ENCODE measurements around the gene RNF4. TPM values are rescaled to one million over a fixed set of nuclear protein-coding genes. Genes with fewer than 3 reads are reported as not detected.

Gene RNF4
- total RNA-seq, 4 donors from 2014 or later, result 29.6 to 38.1 (median 32.6) TPM

DNA sequence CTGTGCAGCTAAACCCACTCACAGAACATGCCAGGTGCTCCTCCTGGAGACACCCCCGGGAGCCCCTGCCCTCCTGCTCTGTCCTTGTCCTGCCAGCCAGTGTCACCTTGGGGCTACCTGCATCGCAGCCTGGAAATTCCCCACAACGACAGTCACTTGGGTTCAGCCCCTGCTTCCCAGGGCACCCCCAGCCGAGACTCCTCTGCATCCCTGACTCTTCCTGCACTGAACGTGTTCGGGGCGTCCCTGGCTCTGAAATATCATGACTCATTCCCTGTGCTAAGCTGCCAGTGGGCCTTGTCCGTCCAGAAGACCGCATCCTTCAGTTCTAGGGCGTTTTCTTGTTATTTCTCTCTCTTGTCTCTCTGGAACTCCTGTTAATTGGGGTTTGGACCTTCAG, 44.3 kb upstream of the RNF4 start:
- 44 to 58% methylated on average over 4 to 10 of the region's 10 CpGs for WGBS, 2 donors
- no peaks in the 10 kb centered on the region for H3K36me3 ChIP-seq
- intact Hi-C loops (cut with DNase I), result no loop called here
- no peak for DNase-seq
- no peak overlapping the region for H3K27ac ChIP-seq
- no peaks in the 10 kb centered on the region for H3K9me3 ChIP-seq
- TF ChIP-seq POLR2A (IDR thresholded peaks at IDR 0.05), result no peak
- no peak for TF ChIP-seq CTCF (IDR thresholded peaks at IDR 0.05)
- H3K4me1 ChIP-seq, result peaks cover under 1 to 2% (median under 1%) of the 10 kb centered on the region in 3 donors
- no peak overlapping the region for H3K4me3 ChIP-seq
- H3K27me3 ChIP-seq, result peaks cover 0 to 53% (median 0%) of the 10 kb centered on the region in 4 donors

GRCh38 chr4:2425386-2426068, 43.4 kb upstream of the RNF4 start:
- Histone ChIP-seq H3K27me3 (peaks cover 0 to 44% (median 0%) of the 10 kb centered on the region in 4 donors), H3K27ac (no peak overlapping the region), H3K4me3 (no peak overlapping the region), H3K36me3 (no peaks in the 10 kb centered on the region), H3K4me1 (no peaks in the 10 kb centered on the region), H3K9me3 (no peaks in the 10 kb centered on the region)
- DNase-seq, result no peak
- WGBS, 2 donors, result no CpG with 5 or more reads among the region's 13 CpGs
- TF ChIP-seq POLR2A (IDR thresholded peaks at IDR 0.05) (no peak), CTCF (IDR thresholded peaks at IDR 0.05) (no peak)
- intact Hi-C loops (cut with DNase I), result no loop called here

GRCh38 chr4:2426069-2426397, 42.9 kb upstream of the RNF4 start:
- no peak for TF ChIP-seq CTCF (IDR thresholded peaks at IDR 0.05)
- TF ChIP-seq POLR2A (IDR thresholded peaks at IDR 0.05), result no peak
- Histone ChIP-seq H3K27me3 (peaks cover 0 to 39% (median 0%) of the 10 kb centered on the region in 4 donors), H3K9me3 (no peaks in the 10 kb centered on the region), H3K27ac (no peak overlapping the region), H3K4me1 (no peaks in the 10 kb centered on the region), H3K36me3 (no peaks in the 10 kb centered on the region), H3K4me3 (no peak overlapping the region)
- DNase-seq, result no peak
- intact Hi-C loops (cut with DNase I), result no loop called here
- no CpG with 5 or more reads among the region's 8 CpGs for WGBS, 2 donors

DNA sequence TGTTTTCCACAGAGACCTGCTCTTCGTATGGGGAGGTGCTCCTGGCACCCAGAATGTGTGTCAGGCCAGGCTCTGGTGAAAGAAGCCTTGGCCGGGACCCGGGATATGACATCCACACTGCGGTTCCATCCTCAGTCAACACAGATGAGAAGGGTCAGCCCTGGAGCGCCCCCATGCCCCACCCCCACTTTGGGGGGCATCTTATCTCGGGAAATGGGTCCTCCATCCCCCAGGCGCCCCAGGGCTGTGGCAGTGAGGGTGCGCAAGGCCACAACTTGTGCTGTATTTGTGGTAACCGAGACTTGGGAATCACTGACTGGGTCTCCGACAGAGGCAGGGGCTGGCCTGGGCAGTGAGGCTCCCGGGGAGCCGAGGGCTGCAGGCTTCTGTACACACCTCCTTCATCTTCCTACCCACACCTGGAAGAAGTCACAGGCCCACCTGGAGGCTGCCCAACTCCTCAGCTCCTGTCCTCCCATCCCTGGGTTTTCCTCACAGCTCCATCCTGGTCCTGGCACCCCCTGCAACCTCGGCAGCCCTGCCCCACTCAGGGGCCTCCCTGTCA, 42.1 kb upstream of the RNF4 start:
- Histone ChIP-seq H3K36me3 (no peaks in the 10 kb centered on the region), H3K27me3 (peaks cover 0 to 31% (median 0%) of the 10 kb centered on the region in 4 donors), H3K4me3 (no peak overlapping the region), H3K4me1 (no peaks in the 10 kb centered on the region), H3K27ac (no peak overlapping the region), H3K9me3 (no peaks in the 10 kb centered on the region)
- TF ChIP-seq POLR2A (IDR thresholded peaks at IDR 0.05), result no peak
- TF ChIP-seq CTCF (IDR thresholded peaks at IDR 0.05), result no peak
- WGBS, 2 donors, result 60% methylated on average over 3 of the region's 13 CpGs; no CpG with 5 or more reads in 1 of the 2 donors
- DNase-seq, result no peak
- intact Hi-C loops (cut with DNase I), result no loop called here

- Histone ChIP-seq H3K9me3 (no peaks in the 10 kb centered on the region), H3K4me3 (no peak overlapping the region), H3K4me1 (no peaks in the 10 kb centered on the region), H3K27ac (no peak overlapping the region), H3K27me3 (peaks cover 0 to 23% (median 0%) of the 10 kb centered on the region in 4 donors), H3K36me3 (no peaks in the 10 kb centered on the region)
- intact Hi-C loops (cut with DNase I), result no loop called here
- no peak for DNase-seq
- TF ChIP-seq CTCF (IDR thresholded peaks at IDR 0.05), result no peak
- TF ChIP-seq POLR2A (IDR thresholded peaks at IDR 0.05), result no peak
- WGBS, 2 donors, result 80 to 85% methylated on average over 12 to 15 of the region's 23 CpGs
Measured at GRCh38 chr4:2427383-2428334, 41.2 kb upstream of the RNF4 start.

Measured in esophagus squamous epithelium (tissue), 5 donors.